OCI-LY3 (cell line): ENCODE data around the gene COL6A3.

ENCODE experiments used
- CTCF ChIP-seq: fragments of 200-600, 300-600 bp; sonication (generic); IDR thresholded peaks from 2 replicates; pipeline ENCODE4 v1.5.1; 2014; ENCODE audit warnings: antibody characterized with exemption, low read length, low read depth
- EZH2phosphoT487 ChIP-seq: fragments of 200-600 bp; shearing (Covaris generic); IDR thresholded peaks from 2 replicates; pipeline ENCODE4 v1.6.1; 2018; ENCODE audit warnings: antibody characterized with exemption, mixed run types, low read depth

GRCh38 chr2:237388036-237388435 lies 25.9 kb downstream of the COL6A3 start:
- no peak for TF ChIP-seq CTCF
- no peak for TF ChIP-seq EZH2phosphoT487
